ENCODE results near the gene MYNN. TPM values are rescaled to one million over a fixed set of nuclear protein-coding genes. Genes with fewer than 3 reads are reported as not detected.

MYNN gene
- 13.3 and 17.2 TPM in 2 replicates for total RNA-seq

DNA sequence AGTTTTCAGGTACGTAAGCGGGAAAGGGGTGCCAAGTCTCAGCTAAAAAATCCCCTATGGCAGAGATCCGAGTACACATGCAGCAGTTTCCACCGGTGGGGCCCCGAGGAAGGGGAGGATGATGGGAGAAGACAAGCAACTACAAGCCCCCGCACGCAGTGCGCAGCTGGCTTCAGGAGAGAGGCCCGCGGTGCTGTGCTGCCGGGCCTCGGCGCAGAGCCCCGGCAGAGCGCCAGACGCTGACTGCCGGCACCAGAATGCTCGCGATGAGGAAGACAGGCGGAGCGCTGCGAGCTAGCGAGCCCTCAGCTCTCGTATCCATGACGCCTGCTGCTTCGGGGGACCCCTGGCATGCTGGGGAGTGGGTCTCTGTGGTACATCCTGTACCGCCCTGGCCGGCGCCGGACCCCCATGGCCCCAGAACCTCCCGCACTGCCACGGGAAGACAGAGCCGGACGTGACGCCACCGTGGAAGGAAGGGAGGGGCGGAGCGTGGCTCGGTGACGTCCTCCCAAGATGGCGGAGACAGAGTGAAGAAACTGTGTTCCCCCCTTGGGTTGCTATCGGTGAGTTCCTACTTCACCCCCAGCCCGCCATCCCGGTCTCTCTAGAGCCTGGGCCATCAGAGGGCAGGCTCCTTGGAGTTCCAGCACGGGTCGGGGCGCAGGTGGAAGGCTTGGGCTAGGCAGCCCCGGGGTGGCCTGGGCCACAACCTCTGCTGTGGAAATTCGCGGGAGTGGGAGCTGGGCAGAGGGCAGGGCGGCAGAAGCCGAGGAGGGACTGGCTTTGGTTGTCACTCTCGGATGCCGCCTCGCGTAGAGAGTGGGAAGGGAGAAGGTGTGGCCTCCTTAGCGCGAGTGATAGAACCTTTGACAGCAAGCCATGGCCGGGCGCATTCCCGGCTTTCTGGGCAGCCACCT is at the start of gene MYNN:
MYNN (plus strand) TSS at position 500 of the 920 bp plus-strand sequence. CDS start 900 bp downstream, outside the sequence.

DNA sequence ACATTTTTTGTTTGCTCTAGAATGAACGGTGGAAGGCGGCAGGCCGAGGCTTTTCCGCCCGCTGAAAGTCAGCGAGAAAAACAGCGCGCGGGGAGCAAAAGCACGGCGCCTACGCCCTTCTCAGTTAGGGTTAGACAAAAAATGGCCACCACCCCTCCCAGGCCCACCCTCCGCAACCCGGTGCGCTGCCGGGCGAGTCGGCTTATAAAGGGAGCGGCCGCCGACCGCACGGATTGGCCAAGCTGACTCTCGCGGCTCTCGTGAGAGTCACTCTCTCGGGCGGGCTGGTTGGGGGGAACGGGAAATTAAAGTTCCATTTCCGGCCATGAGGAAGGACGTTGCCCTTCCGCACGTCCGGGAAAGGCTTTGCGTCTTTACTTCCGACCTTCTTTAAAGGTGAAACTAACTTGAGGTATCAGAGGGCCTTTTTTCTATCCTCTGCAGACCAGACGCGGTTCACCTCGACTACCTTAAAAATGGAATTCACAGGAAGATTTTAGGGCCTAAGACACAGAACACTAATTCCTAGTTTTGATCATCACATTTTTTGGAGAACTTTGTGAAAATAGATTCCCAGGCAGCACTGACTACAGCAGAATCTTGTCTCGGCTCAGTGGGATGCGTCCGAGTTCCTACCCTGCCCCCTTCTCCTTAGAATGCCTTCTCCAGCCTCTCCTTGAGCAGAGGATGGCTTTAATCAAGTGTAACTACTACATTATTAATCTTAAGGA is 8.1 kb upstream of the MYNN start, which contains the start of gene TERC:
TERC (minus strand) TSS at position 179 of the 731 bp plus-strand sequence.

DNA sequence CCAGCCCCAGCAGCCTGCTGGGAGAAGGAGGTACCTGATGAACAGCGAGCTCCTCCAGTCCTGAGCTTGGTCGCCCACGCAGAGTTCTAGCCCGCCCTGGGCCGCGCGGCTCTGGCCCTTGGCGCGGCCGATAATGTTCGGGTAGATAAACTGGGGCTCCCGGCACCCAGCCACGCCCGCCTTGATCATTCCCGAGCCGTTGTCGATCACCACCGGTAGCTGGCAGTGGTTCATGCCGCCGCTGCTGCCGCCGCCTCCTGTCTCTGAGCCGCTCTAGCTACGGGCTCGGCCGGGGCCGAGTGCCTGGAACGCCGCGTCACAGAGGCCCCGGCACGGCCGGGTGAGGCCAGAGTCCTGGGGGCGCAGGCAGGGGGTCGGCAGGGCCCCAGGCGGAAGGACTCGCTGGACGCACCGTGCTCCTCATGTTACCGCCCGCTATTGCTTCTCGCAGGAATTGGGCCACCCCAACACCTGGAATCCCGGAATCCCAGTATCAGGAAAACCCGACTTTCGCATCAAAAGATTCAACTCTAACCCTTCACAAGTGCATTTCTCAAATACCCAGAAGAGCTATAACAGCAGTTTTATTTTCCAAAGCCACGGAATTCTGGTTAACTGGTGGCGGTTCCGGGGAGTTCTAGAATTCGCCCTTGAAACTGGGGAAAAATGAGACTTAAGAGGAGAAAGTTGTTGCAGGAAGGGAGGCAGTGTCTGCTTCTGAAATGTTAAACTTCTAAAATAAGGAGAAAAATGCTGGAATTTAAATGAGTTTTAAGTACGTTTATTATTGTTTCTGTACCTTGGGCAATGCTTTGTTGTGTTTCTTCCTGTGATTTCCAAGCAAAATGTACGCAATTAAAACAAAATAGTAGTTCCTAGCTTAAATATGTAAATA is 3.7 kb upstream of the MYNN start, which contains the start of gene ACTRT3:
ACTRT3 (minus strand) TSS at position 275 of the 895 bp plus-strand sequence; CDS start at position 234, 41 bp downstream.

DNA sequence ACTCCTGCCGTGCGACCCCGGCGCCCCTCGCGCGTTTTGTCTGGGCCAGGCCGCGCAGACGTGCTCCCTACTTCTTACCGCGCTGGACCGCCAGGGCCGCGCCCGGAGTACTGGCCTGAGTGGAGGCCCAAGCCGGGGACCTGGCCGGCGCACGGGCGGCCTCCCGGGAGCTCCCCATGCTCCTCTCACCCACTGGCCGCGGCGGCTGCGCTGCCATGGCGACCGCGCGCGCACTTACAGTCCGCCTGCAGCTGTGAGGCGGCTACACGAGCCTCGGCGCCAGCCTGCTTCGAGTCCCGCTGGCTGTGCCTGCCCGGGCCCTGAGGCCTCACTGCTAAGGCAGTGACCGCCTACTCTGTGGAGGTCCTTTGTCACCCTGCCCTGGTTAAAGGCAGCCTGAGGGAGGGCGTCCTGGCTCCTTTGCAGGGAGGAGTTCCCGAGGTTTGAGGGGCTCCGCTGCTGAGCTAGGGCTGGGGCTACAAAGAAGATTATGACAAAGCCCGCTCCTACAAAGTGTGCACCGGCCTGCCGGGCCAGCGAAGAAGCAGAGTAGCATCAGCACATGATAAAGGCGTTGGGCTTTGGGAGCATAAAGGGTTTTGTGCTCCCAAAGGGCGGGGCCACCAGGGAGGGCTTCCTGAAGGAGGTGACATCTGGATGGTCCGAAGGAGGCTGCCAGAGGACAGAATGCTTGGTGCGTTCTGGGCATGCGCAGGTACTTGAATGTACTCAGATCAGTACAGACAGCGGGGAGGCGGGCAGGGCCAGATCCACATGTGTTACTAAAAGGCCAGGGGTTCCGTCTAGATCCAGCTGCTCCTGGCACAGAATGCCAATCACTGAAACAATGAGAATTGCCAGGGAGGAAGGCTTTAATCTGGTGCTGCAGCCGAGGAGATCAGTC is 39.4 kb downstream of the MYNN start, which contains the start of the genes LRRC34 and LRRIQ4:
LRRC34 (minus strand) TSS at position 573 of the 904 bp plus-strand sequence; CDS start at position 217, 356 bp downstream.
LRRIQ4 (plus strand) TSS at position 539 of the 904 bp plus-strand sequence. CDS start 9,052 bp downstream, outside the sequence.

Other genes with a start within 250 kb of the MYNN start
- gene MECOM, start 109.7 kb upstream of the MYNN start, total RNA-seq, result 11.6 and 23.5 TPM in 2 replicates
- gene TERC, start 8.3 kb upstream of the MYNN start, total RNA-seq, result 234 and 424 TPM in 2 replicates
- gene ACTRT3, start 3.8 kb upstream of the MYNN start, total RNA-seq, result 3.7 and 3.9 TPM in 2 replicates
- gene LRRIQ4, start 39.5 kb downstream of the MYNN start, total RNA-seq, result not detected in 2 replicates
- 1.9 and 2.9 TPM in 2 replicates for gene LRRC34, start 39.5 kb downstream of the MYNN start, total RNA-seq
- not detected in 2 replicates for gene LRRC31, start 96.5 kb downstream of the MYNN start, total RNA-seq
- gene SAMD7, start 138.2 kb downstream of the MYNN start, total RNA-seq, result not detected in 2 replicates
- gene SEC62, start 193.4 kb downstream of the MYNN start, total RNA-seq, result 23.4 and 29.1 TPM in 2 replicates

Measured in epithelial cell of alveolus of lung (primary cell).